ENCODE measurements around the gene DDX31.

- TF ChIP-seq, protein P1, sequence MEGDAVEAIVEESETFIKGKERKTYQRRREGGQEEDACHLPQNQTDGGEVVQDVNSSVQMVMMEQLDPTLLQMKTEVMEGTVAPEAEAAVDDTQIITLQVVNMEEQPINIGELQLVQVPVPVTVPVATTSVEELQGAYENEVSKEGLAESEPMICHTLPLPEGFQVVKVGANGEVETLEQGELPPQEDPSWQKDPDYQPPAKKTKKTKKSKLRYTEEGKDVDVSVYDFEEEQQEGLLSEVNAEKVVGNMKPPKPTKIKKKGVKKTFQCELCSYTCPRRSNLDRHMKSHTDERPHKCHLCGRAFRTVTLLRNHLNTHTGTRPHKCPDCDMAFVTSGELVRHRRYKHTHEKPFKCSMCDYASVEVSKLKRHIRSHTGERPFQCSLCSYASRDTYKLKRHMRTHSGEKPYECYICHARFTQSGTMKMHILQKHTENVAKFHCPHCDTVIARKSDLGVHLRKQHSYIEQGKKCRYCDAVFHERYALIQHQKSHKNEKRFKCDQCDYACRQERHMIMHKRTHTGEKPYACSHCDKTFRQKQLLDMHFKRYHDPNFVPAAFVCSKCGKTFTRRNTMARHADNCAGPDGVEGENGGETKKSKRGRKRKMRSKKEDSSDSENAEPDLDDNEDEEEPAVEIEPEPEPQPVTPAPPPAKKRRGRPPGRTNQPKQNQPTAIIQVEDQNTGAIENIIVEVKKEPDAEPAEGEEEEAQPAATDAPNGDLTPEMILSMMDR (IDR thresholded peaks at IDR 0.05; ENCODE audit: low read depth, low read length, poor library complexity, severe bottlenecking) = no peak
- no peak for TF ChIP-seq EZH2phosphoT487 (IDR thresholded peaks at IDR 0.05; ENCODE audit: borderline replicate concordance, low read length)
These were observed 46.2 kb upstream of the DDX31 start for GRCh38 chr9:132716007-132716406.

All from DOHH2 (cell line).